T-helper 1 cell treated with Interleukin-12 subunit alpha and Interleukin-12 subunit beta and Interleukin-4 antibody, amounts not matched to agents 30 μg/mL and 1 μg/mL, for 36 hours (primary cell): ENCODE measurements around the gene CHCHD3.

Experiments used
- H3K27ac Mint-ChIP-seq: one replicate; pipeline ENCODE4 v1.8.0; 2021; ENCODE audit warnings: mild to moderate bottlenecking, mixed read lengths
- H3K27me3 Mint-ChIP-seq: one replicate; pipeline ENCODE4 v1.8.0; 2021; ENCODE audit warnings: low read depth, mixed read lengths
- H3K36me3 Mint-ChIP-seq: one replicate; pipeline ENCODE4 v1.8.0; 2021; ENCODE audit warnings: low read depth, mixed read lengths
- H3K4me1 Mint-ChIP-seq: one replicate; pipeline ENCODE4 v1.8.0; 2021; ENCODE audit warnings: low read depth, mixed read lengths
- H3K4me3 Mint-ChIP-seq: one replicate; pipeline ENCODE4 v1.8.0; 2021; ENCODE audit warnings: mild to moderate bottlenecking, moderate library complexity, mixed read lengths
- H3K9me3 Mint-ChIP-seq: one replicate; pipeline ENCODE4 v1.8.0; 2021; ENCODE audit warnings: mixed read lengths

Gene CHCHD3

GRCh38 chr7:132891554-132891953 lies 190.3 kb downstream of the CHCHD3 start:
- no peaks in the 10 kb centered on the region for H3K27me3 Mint-ChIP-seq
- H3K4me1 Mint-ChIP-seq: no peaks in the 10 kb centered on the region
- H3K9me3 Mint-ChIP-seq: peaks cover 15% of the 10 kb centered on the region

GRCh38 chr7:132882714-132883428 lies 199.0 kb downstream of the CHCHD3 start:
- peaks cover 7% of the 10 kb centered on the region for H3K36me3 Mint-ChIP-seq
- peak overlapping the region; percentile 5 for H3K4me3 Mint-ChIP-seq
- no peaks in the 10 kb centered on the region for H3K9me3 Mint-ChIP-seq
- peaks cover 12% of the 10 kb centered on the region for H3K4me1 Mint-ChIP-seq
- H3K27ac Mint-ChIP-seq: no peak overlapping the region
- H3K27me3 Mint-ChIP-seq: no peaks in the 10 kb centered on the region

More at GRCh38 chr7:132891554-132891953, 190.3 kb downstream of the CHCHD3 start:
- no peak overlapping the region for H3K4me3 Mint-ChIP-seq
- H3K27ac Mint-ChIP-seq: no peak overlapping the region
- peaks cover 4% of the 10 kb centered on the region for H3K36me3 Mint-ChIP-seq

- peaks cover 12% of the 10 kb centered on the region for H3K4me1 Mint-ChIP-seq
- H3K27me3 Mint-ChIP-seq: no peaks in the 10 kb centered on the region
- no peak overlapping the region for H3K4me3 Mint-ChIP-seq
- peaks cover 7% of the 10 kb centered on the region for H3K36me3 Mint-ChIP-seq
- no peaks in the 10 kb centered on the region for H3K9me3 Mint-ChIP-seq
- H3K27ac Mint-ChIP-seq: no peak overlapping the region
These were observed 200.6 kb downstream of the CHCHD3 start for GRCh38 chr7:132881317-132881716.

- Mint-ChIP-seq H3K9me3 (no peaks in the 10 kb centered on the region), H3K4me3 (no peak overlapping the region), H3K27ac (no peak overlapping the region), H3K27me3 (no peaks in the 10 kb centered on the region), H3K36me3 (peaks cover 6% of the 10 kb centered on the region), H3K4me1 (peaks cover 12% of the 10 kb centered on the region)
These were observed 202.3 kb downstream of the CHCHD3 start for GRCh38 chr7:132879579-132879978.

GRCh38 chr7:132878204-132878919 lies 203.5 kb downstream of the CHCHD3 start:
- Mint-ChIP-seq H3K27ac (no peak overlapping the region), H3K36me3 (peaks cover 7% of the 10 kb centered on the region), H3K27me3 (no peaks in the 10 kb centered on the region), H3K4me3 (no peak overlapping the region), H3K9me3 (no peaks in the 10 kb centered on the region), H3K4me1 (peaks cover 12% of the 10 kb centered on the region)

GRCh38 chr7:132877573-132877972 lies 204.3 kb downstream of the CHCHD3 start:
- Mint-ChIP-seq H3K27me3 (no peaks in the 10 kb centered on the region), H3K4me1 (peaks cover 6% of the 10 kb centered on the region), H3K36me3 (peaks cover 3% of the 10 kb centered on the region), H3K9me3 (no peaks in the 10 kb centered on the region), H3K4me3 (no peak overlapping the region), H3K27ac (no peak overlapping the region)

- Mint-ChIP-seq H3K27ac (no peak overlapping the region), H3K27me3 (no peaks in the 10 kb centered on the region), H3K4me3 (no peak overlapping the region), H3K36me3 (peaks cover 3% of the 10 kb centered on the region), H3K4me1 (peaks cover 3% of the 10 kb centered on the region), H3K9me3 (no peaks in the 10 kb centered on the region)
These were observed 205.3 kb downstream of the CHCHD3 start for GRCh38 chr7:132876576-132876975.

- Mint-ChIP-seq H3K4me1 (peaks cover 2% of the 10 kb centered on the region), H3K4me3 (no peak overlapping the region), H3K27me3 (no peaks in the 10 kb centered on the region), H3K9me3 (no peaks in the 10 kb centered on the region), H3K36me3 (peaks cover 3% of the 10 kb centered on the region), H3K27ac (no peak overlapping the region)
These were observed 209.9 kb downstream of the CHCHD3 start for GRCh38 chr7:132872034-132872433.

GRCh38 chr7:132871419-132871818 lies 210.5 kb downstream of the CHCHD3 start:
- Mint-ChIP-seq H3K27ac (no peak overlapping the region), H3K27me3 (no peaks in the 10 kb centered on the region), H3K4me1 (peaks cover 2% of the 10 kb centered on the region), H3K4me3 (no peak overlapping the region), H3K9me3 (no peaks in the 10 kb centered on the region), H3K36me3 (peaks cover 3% of the 10 kb centered on the region)

- Mint-ChIP-seq H3K27ac (no peak overlapping the region), H3K36me3 (no peaks in the 10 kb centered on the region), H3K27me3 (no peaks in the 10 kb centered on the region), H3K4me3 (no peak overlapping the region), H3K4me1 (peaks cover 2% of the 10 kb centered on the region), H3K9me3 (no peaks in the 10 kb centered on the region)
These were observed 212.6 kb downstream of the CHCHD3 start for GRCh38 chr7:132869166-132869861.

- no peaks in the 10 kb centered on the region for H3K36me3 Mint-ChIP-seq
These were observed 215.3 kb downstream of the CHCHD3 start for GRCh38 chr7:132866551-132866950.

GRCh38 chr7:132866144-132866531 lies 215.8 kb downstream of the CHCHD3 start:
- Mint-ChIP-seq H3K9me3 (no peaks in the 10 kb centered on the region), H3K36me3 (no peaks in the 10 kb centered on the region), H3K27ac (no peak overlapping the region), H3K4me3 (no peak overlapping the region), H3K27me3 (no peaks in the 10 kb centered on the region), H3K4me1 (peaks cover 2% of the 10 kb centered on the region)

More at GRCh38 chr7:132866551-132866950, 215.3 kb downstream of the CHCHD3 start:
- Mint-ChIP-seq H3K27ac (no peak overlapping the region), H3K9me3 (no peaks in the 10 kb centered on the region), H3K4me3 (no peak overlapping the region), H3K4me1 (peaks cover 2% of the 10 kb centered on the region), H3K27me3 (no peaks in the 10 kb centered on the region)

- H3K4me1 Mint-ChIP-seq: peaks cover 2% of the 10 kb centered on the region
- no peaks in the 10 kb centered on the region for H3K36me3 Mint-ChIP-seq
- H3K27ac Mint-ChIP-seq: no peak overlapping the region
- H3K27me3 Mint-ChIP-seq: no peaks in the 10 kb centered on the region
- no peak overlapping the region for H3K4me3 Mint-ChIP-seq
- H3K9me3 Mint-ChIP-seq: no peaks in the 10 kb centered on the region
These were observed 216.3 kb downstream of the CHCHD3 start for GRCh38 chr7:132865366-132866143.

- H3K4me1 Mint-ChIP-seq: no peaks in the 10 kb centered on the region
- H3K9me3 Mint-ChIP-seq: no peaks in the 10 kb centered on the region
- H3K36me3 Mint-ChIP-seq: no peaks in the 10 kb centered on the region
- H3K4me3 Mint-ChIP-seq: no peak overlapping the region
- no peak overlapping the region for H3K27ac Mint-ChIP-seq
- H3K27me3 Mint-ChIP-seq: no peaks in the 10 kb centered on the region
These were observed 219.8 kb downstream of the CHCHD3 start for GRCh38 chr7:132861940-132862554.
